Measurements from ENCODE around the gene SELENON. TPM values are rescaled to one million over a fixed set of nuclear protein-coding genes. Genes with fewer than 3 reads are reported as not detected.

The SELENON gene
- total and polyA plus RNA-seq, 2 of the 8 experiments (the other 6 are each of a cell fraction or from before 2014, with no cell fraction given) = 43.0 to 77.6 TPM

GRCh38 chr1:25861316-25862286, 61.6 kb downstream of the SELENON start (continued):
- TF ChIP-seq KDM4A (IDR thresholded peaks at IDR 0.05; ENCODE audit: low read depth, low read length, severe bottlenecking) (no peak), CTBP2 (IDR thresholded peaks at IDR 0.05; ENCODE audit: borderline replicate concordance, insufficient read depth, insufficient read length, low read length) (no peak)

Measured in H1 (cell line).